GM19324 (cell line): ENCODE data around the gene MMP28.
"Not testable (repeated sequence)": the region's sequence is repeated elsewhere in the genome, so short reads cannot be mapped to it uniquely, and the experiment has no call there.

Source experiments
- ATAC-seq: cut with Tn5 transposase; IDR thresholded peaks from one replicate; pipeline ENCODE4 v1.9.1; 2021; ENCODE audit warnings: mild to moderate bottlenecking, moderate library complexity; ENCODE audit not compliant: unreplicated experiment, low FRiP score

The MMP28 gene

GRCh38 chr17:35768797-35769196 is 26.6 kb downstream of the MMP28 start:
- no peak for ATAC-seq

GRCh38 chr17:35766903-35767510 is 28.4 kb downstream of the MMP28 start:
- ATAC-seq, result no peak

GRCh38 chr17:35766489-35766877 is 29.0 kb downstream of the MMP28 start:
- no peak for ATAC-seq

- no peak for ATAC-seq
These were observed 29.5 kb downstream of the MMP28 start for GRCh38 chr17:35765756-35766488.

GRCh38 chr17:35765086-35765710 is 30.2 kb downstream of the MMP28 start:
- no peak for ATAC-seq

- ATAC-seq, result peak; percentile 87
These were observed 31.1 kb downstream of the MMP28 start for GRCh38 chr17:35764123-35764991.

- ATAC-seq, result no peak
These were observed 31.7 kb downstream of the MMP28 start for GRCh38 chr17:35763767-35764122.

GRCh38 chr17:35761601-35762000 is 33.8 kb downstream of the MMP28 start:
- ATAC-seq, result no peak

- ATAC-seq, result no peak
These were observed 34.9 kb downstream of the MMP28 start, which contains the start of gene C17orf50 for GRCh38 chr17:35760587-35760986. Gene C17orf50 (plus strand): TSS chr17:35760887. CDS start chr17:35760942, 55 bp downstream.

- no peak for ATAC-seq
These were observed 38.2 kb downstream of the MMP28 start for GRCh38 chr17:35757243-35757642.

GRCh38 chr17:35752945-35753764 is 42.3 kb downstream of the MMP28 start, which contains the start of gene GAS2L2:
Gene GAS2L2 (minus strand): TSS chr17:35753239. CDS start chr17:35752850, 389 bp downstream.
- no peak for ATAC-seq

GRCh38 chr17:35752471-35752870 is 43.0 kb downstream of the MMP28 start:
- no peak for ATAC-seq

- not testable (repeated sequence) for ATAC-seq
These were observed 43.9 kb downstream of the MMP28 start for GRCh38 chr17:35751541-35751940.

- no peak for ATAC-seq
These were observed 44.7 kb downstream of the MMP28 start for GRCh38 chr17:35750526-35751395.

GRCh38 chr17:35749560-35750412 is 45.7 kb downstream of the MMP28 start:
- no peak for ATAC-seq

GRCh38 chr17:35748979-35749378 is 46.5 kb downstream of the MMP28 start:
- ATAC-seq, result no peak

GRCh38 chr17:35748341-35748841 is 47.0 kb downstream of the MMP28 start:
- no peak for ATAC-seq

- ATAC-seq, result no peak
These were observed 47.9 kb downstream of the MMP28 start for GRCh38 chr17:35747540-35748017.
